Panc1 (cell line): ENCODE measurements around the gene DLGAP4.

Experiments
- POLR2AphosphoS5 ChIP-seq: IDR thresholded peaks from 2 replicates; pipeline ENCODE4 v1.6.1; 2012; ENCODE audit warnings: mild to moderate bottlenecking, low read depth, low read length, moderate library complexity
- SIN3A ChIP-seq: IDR thresholded peaks from 2 replicates; pipeline ENCODE4 v1.6.1; 2012; ENCODE audit warnings: low read depth, mild to moderate bottlenecking, low read length, moderate library complexity, borderline replicate concordance; ENCODE audit not compliant: insufficient read depth
- TCF7L2 ChIP-seq: IDR thresholded peaks from 2 replicates; pipeline ENCODE4 v1.6.1; 2011; ENCODE audit warnings: mild to moderate bottlenecking, low read depth, low read length, inconsistent platforms
- TF ChIP-seq, protein P1 (sequence below), 2 experiments: IDR thresholded peaks; 2 replicates each; pipeline ENCODE4 v1.6.1; 2011 to 2012; ENCODE audit warnings: low read depth in 2 of 2, control low read depth in 1 of 2, low read length in 1 of 2, mild to moderate bottlenecking in 1 of 2, moderate library complexity in 1 of 2; ENCODE audit not compliant: insufficient read depth in 1 of 2
- TF ChIP-seq, protein P2 (sequence below): fragments of 450-650 bp; IDR thresholded peaks from 2 replicates; pipeline ENCODE4 v1.5.1; 2017; ENCODE audit warnings: mild to moderate bottlenecking

DNA sequence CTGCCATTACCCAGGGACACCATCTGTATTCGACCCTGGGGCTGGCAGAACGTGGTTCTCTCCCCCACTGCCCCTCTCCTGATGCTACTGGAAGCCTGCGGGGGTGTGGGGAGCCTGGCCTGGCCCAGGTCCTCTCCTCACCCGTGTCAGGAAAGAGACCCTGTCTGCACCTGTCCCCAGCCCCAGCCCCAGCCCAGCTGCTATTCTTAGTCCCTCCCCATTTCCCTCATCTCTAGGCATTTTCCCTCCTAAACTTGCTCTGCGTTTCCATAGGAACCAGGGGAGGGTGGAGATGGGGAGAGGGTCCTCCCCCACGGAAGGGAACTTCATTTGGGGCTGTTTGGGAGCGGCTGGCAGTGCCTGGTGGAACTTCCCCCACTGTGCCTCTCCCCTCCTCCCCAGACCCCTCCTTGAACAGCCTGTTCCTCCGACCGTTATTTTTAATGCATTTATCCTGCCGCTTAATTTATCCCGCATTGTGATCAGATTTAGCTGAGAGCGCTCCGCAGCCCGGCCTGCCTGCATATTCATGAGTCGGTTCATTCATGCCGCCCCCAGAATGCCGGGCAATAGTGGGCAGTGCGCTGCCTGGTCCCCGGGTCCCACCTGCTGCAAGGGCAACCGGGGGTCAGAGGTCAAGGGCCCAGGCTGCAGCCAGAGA is 31.8 kb upstream of the DLGAP4 start:
- TF ChIP-seq POLR2AphosphoS5 = no peak
- TF ChIP-seq, protein P1, sequence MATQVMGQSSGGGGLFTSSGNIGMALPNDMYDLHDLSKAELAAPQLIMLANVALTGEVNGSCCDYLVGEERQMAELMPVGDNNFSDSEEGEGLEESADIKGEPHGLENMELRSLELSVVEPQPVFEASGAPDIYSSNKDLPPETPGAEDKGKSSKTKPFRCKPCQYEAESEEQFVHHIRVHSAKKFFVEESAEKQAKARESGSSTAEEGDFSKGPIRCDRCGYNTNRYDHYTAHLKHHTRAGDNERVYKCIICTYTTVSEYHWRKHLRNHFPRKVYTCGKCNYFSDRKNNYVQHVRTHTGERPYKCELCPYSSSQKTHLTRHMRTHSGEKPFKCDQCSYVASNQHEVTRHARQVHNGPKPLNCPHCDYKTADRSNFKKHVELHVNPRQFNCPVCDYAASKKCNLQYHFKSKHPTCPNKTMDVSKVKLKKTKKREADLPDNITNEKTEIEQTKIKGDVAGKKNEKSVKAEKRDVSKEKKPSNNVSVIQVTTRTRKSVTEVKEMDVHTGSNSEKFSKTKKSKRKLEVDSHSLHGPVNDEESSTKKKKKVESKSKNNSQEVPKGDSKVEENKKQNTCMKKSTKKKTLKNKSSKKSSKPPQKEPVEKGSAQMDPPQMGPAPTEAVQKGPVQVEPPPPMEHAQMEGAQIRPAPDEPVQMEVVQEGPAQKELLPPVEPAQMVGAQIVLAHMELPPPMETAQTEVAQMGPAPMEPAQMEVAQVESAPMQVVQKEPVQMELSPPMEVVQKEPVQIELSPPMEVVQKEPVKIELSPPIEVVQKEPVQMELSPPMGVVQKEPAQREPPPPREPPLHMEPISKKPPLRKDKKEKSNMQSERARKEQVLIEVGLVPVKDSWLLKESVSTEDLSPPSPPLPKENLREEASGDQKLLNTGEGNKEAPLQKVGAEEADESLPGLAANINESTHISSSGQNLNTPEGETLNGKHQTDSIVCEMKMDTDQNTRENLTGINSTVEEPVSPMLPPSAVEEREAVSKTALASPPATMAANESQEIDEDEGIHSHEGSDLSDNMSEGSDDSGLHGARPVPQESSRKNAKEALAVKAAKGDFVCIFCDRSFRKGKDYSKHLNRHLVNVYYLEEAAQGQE (IDR thresholded peaks at IDR 0.05; ENCODE audit: insufficient read depth in 1 of 2, low read depth in 2 of 2, low read length in 1 of 2) = no peak
- TF ChIP-seq, protein P2, sequence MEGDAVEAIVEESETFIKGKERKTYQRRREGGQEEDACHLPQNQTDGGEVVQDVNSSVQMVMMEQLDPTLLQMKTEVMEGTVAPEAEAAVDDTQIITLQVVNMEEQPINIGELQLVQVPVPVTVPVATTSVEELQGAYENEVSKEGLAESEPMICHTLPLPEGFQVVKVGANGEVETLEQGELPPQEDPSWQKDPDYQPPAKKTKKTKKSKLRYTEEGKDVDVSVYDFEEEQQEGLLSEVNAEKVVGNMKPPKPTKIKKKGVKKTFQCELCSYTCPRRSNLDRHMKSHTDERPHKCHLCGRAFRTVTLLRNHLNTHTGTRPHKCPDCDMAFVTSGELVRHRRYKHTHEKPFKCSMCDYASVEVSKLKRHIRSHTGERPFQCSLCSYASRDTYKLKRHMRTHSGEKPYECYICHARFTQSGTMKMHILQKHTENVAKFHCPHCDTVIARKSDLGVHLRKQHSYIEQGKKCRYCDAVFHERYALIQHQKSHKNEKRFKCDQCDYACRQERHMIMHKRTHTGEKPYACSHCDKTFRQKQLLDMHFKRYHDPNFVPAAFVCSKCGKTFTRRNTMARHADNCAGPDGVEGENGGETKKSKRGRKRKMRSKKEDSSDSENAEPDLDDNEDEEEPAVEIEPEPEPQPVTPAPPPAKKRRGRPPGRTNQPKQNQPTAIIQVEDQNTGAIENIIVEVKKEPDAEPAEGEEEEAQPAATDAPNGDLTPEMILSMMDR = no peak
- no peak for TF ChIP-seq SIN3A
- no peak for TF ChIP-seq TCF7L2
